BLaER1 (cell line): Measurements from ENCODE around the gene ALDOA.
"Not testable (repeated sequence)": the region's sequence is repeated elsewhere in the genome, so short reads cannot be mapped to it uniquely, and the experiment has no call there.

Experiments
- H3K27ac ChIP-seq: shearing (Covaris generic); formaldehyde crosslinking; 2 replicates; pipeline ENCODE4 v1.8.1; 2022
- H3K27me3 ChIP-seq: shearing (Covaris generic); formaldehyde crosslinking; 2 replicates; pipeline ENCODE4 v1.8.1; 2022
- H3K36me3 ChIP-seq: shearing (Covaris generic); formaldehyde crosslinking; 2 replicates; pipeline ENCODE4 v1.8.1; 2022
- H3K4me1 ChIP-seq: shearing (Covaris generic); formaldehyde crosslinking; 2 replicates; pipeline ENCODE4 v1.8.1; 2022
- H3K4me2 ChIP-seq: shearing (Covaris generic); formaldehyde crosslinking; 2 replicates; pipeline ENCODE4 v1.8.1; 2022
- H3K4me3 ChIP-seq: shearing (Covaris generic); formaldehyde crosslinking; 2 replicates; pipeline ENCODE4 v1.8.1; 2022
- H3K9ac ChIP-seq: shearing (Covaris generic); formaldehyde crosslinking; 2 replicates; pipeline ENCODE4 v1.8.1; 2022
- H3K9me3 ChIP-seq: shearing (Covaris generic); formaldehyde crosslinking; 2 replicates; pipeline ENCODE4 v1.8.1; 2022
- H4K20me1 ChIP-seq: shearing (Covaris generic); formaldehyde crosslinking; 2 replicates; pipeline ENCODE4 v1.8.1; 2022
- Cebpa-rat ChIP-seq: shearing (Covaris generic); IDR thresholded peaks from 2 replicates; pipeline ENCODE4 v1.8.1; 2022

Gene ALDOA

GRCh38 chr16:30096862-30097563 is 31.5 kb downstream of the ALDOA start:
- H3K27ac ChIP-seq, result peak overlapping the region; percentile 88
- H3K9ac ChIP-seq, result no peak overlapping the region; the same call in 1 of the 2 replicates
- TF ChIP-seq Cebpa-rat, result no peak
- peaks cover 9% of the 10 kb centered on the region; the same call in 1 of the 2 replicates for H4K20me1 ChIP-seq
- H3K4me3 ChIP-seq, result peak overlapping the region; percentile 78
- peaks cover 42% of the 10 kb centered on the region for H3K9me3 ChIP-seq
- peaks cover 29% of the 10 kb centered on the region for H3K36me3 ChIP-seq
- no peaks in the 10 kb centered on the region for H3K27me3 ChIP-seq
- peak overlapping the region; percentile 73 for H3K4me2 ChIP-seq
- peaks cover 40% of the 10 kb centered on the region for H3K4me1 ChIP-seq

DNA sequence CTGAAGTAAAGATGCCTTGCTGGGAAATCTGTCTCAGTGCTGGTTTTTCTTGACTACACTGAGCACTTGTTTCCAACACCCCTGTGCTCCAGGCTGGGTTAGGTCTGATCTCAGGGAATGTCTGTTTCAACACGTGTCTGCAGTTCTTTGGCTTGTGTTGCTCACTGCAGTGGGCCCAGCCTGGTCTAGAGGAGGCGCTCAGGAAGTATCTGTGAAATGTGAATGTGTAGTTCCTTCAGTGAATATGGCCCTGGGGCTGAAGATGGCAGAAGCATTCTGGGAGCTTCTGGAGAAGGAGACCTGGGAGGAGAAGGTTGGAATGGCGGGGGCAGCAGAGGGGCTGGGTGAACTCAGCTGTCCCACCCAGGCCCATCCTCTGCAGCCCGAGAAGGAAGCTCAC is 38.5 kb downstream of the ALDOA start:
- H3K27me3 ChIP-seq, result no peaks in the 10 kb centered on the region
- peaks cover 30% of the 10 kb centered on the region for H3K9me3 ChIP-seq
- no peak overlapping the region for H3K4me3 ChIP-seq
- H3K4me2 ChIP-seq, result no peak overlapping the region
- H3K9ac ChIP-seq, result no peak overlapping the region
- no peaks in the 10 kb centered on the region for H3K4me1 ChIP-seq
- peaks cover 60% of the 10 kb centered on the region for H3K36me3 ChIP-seq
- no peaks in the 10 kb centered on the region for H4K20me1 ChIP-seq
- H3K27ac ChIP-seq, result no peak overlapping the region
- no peak for TF ChIP-seq Cebpa-rat

DNA sequence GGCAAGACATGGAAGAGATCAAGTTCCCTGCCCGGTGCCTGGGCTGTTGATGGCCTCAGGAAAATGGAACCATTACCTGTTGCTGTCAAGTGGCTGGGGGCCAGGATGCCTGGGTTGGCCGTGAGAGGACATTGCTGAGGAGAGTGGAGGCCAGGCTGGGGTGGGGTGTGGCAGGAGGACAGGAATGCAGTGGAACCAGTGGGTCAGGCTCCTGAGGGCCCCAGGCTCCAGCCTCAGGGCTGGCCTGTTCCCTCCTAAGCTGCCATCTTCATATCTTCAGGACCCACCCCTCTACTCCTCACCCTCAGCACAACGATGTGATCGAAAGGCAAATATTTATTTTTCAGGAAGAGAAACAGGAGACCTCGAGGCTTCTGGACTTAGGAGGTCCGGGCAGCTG is 38.9 kb downstream of the ALDOA start:
- Histone ChIP-seq H3K4me3 (no peak overlapping the region), H3K27ac (no peak overlapping the region), H3K9ac (no peak overlapping the region), H3K4me2 (no peak overlapping the region), H3K27me3 (no peaks in the 10 kb centered on the region), H4K20me1 (no peaks in the 10 kb centered on the region), H3K36me3 (peaks cover 64% of the 10 kb centered on the region), H3K9me3 (peaks cover 26% of the 10 kb centered on the region), H3K4me1 (no peaks in the 10 kb centered on the region)
- TF ChIP-seq Cebpa-rat, result no peak

DNA sequence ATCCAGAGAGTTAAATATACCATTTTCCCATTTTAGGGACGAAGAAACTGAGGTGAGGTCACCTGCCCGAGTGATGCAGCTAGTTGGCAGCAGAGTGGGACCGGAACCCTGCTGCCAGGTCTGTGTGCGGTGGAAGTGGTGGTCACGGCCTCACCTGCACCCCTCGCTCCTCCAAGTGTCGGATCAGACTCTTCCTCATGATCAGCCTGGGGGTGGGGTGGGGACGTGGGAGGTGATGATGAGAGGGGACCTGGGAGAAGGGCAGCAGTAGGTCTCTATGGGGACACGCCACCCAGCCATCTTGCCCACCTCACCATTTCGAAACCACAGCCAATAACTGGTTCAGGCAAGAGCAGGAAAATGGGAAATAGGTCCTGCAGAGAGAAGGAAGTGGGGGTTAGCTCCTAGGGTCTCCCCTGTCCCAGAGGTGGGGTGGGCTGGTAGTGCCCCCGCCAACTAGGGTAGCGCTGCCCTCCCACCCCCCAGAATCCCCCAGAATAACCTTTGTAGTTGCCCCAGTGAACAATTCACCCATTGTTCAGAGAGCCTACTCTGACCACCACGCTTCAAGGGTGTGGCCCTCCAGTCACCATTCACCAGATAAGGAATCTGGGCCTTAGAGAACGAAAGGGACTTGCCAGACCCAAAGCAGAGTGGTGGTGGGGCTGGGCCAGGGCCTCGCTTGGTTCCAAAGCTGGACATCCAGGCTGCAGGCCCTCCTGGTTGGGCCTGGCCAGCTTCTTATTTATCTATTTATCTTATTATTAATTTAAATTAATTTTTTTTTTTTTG is 42.7 kb downstream of the ALDOA start:
- no peak for TF ChIP-seq Cebpa-rat
- Histone ChIP-seq H3K27me3 (no peaks in the 10 kb centered on the region), H3K27ac (no peak overlapping the region), H3K4me3 (no peak overlapping the region), H3K9ac (no peak overlapping the region), H4K20me1 (no peaks in the 10 kb centered on the region), H3K4me2 (no peak overlapping the region), H3K4me1 (no peaks in the 10 kb centered on the region), H3K9me3 (peaks cover 3% of the 10 kb centered on the region), H3K36me3 (peaks cover 91% of the 10 kb centered on the region)

- Histone ChIP-seq H3K36me3 (peaks cover 92% of the 10 kb centered on the region), H3K27me3 (no peaks in the 10 kb centered on the region), H3K9ac (0 out of 2 replicates have a peak overlapping the region, but pooled peaks have one; percentile 6), H3K4me3 (no peak overlapping the region), H3K9me3 (no peaks in the 10 kb centered on the region), H3K27ac (no peak overlapping the region), H4K20me1 (no peaks in the 10 kb centered on the region), H3K4me1 (no peaks in the 10 kb centered on the region), H3K4me2 (no peak overlapping the region)
- no peak for TF ChIP-seq Cebpa-rat
These were observed 45.1 kb downstream of the ALDOA start for GRCh38 chr16:30110661-30111060.

- H4K20me1 ChIP-seq, result no peaks in the 10 kb centered on the region
- H3K9ac ChIP-seq, result no peak overlapping the region
- H3K9me3 ChIP-seq, result no peaks in the 10 kb centered on the region
- TF ChIP-seq Cebpa-rat, result no peak
- H3K27ac ChIP-seq, result no peak overlapping the region
- peaks cover 95% of the 10 kb centered on the region for H3K36me3 ChIP-seq
- H3K4me3 ChIP-seq, result no peak overlapping the region
- no peaks in the 10 kb centered on the region for H3K27me3 ChIP-seq
- no peak overlapping the region for H3K4me2 ChIP-seq
- no peaks in the 10 kb centered on the region for H3K4me1 ChIP-seq
These were observed 46.9 kb downstream of the ALDOA start for GRCh38 chr16:30112197-30113030.

GRCh38 chr16:30113031-30113710 is 47.6 kb downstream of the ALDOA start, which contains the start of gene GDPD3:
TSS of gene GDPD3 (minus strand) at chr16:30113537. CDS start at chr16:30113478, 59 bp downstream.
- no peak within 1 kb of the TSS for H3K27ac ChIP-seq
- no peaks in the 10 kb centered on the region for H4K20me1 ChIP-seq
- H3K36me3 ChIP-seq, result peaks cover 95% of the 10 kb centered on the region
- TF ChIP-seq Cebpa-rat, result no peak
- H3K4me1 ChIP-seq, result peaks cover 3% of the 10 kb centered on the region
- H3K9ac ChIP-seq, result no peak within 1 kb of the TSS
- H3K27me3 ChIP-seq, result no peaks in the 10 kb centered on the region
- no peaks in the 10 kb centered on the region for H3K9me3 ChIP-seq
- no peak within 1 kb of the TSS for H3K4me3 ChIP-seq
- no peak within 1 kb of the TSS for H3K4me2 ChIP-seq

DNA sequence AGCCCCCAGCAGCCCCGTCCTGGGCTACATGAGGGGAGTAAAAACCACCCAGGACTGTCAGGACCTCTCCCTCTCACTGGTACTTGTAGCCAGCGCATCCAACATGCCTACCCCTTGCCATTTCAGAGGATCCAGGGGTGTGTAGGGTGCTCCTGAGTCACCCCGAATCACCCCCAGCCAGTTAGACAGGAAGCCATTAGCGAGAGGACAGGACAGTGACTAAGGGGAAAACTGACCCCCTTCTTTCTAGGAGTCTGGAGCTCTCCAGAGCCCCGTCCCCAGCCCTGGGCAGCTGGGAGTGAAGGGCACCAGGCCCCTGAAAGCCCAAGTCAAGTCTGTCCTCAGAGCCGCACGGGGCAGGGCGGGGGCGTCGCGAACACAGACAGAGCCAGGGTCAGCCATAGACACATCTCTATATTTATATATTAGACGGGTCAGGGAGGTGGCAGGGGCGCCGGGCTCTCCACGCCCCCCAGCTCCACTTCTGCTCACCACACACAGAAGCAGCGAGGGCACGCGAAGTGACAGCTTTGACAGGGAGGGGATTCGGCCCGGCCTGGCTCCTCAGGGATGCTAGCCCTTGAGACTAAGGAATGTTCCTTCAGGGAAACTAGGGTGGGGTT is 48.3 kb downstream of the ALDOA start:
- Histone ChIP-seq H3K36me3 (peaks cover 96% of the 10 kb centered on the region), H3K9ac (no peak overlapping the region), H3K9me3 (no peaks in the 10 kb centered on the region), H3K27ac (no peak overlapping the region), H3K27me3 (no peaks in the 10 kb centered on the region), H3K4me2 (no peak overlapping the region), H3K4me3 (no peak overlapping the region), H4K20me1 (no peaks in the 10 kb centered on the region), H3K4me1 (peaks cover 10% of the 10 kb centered on the region)
- TF ChIP-seq Cebpa-rat, result no peak

DNA sequence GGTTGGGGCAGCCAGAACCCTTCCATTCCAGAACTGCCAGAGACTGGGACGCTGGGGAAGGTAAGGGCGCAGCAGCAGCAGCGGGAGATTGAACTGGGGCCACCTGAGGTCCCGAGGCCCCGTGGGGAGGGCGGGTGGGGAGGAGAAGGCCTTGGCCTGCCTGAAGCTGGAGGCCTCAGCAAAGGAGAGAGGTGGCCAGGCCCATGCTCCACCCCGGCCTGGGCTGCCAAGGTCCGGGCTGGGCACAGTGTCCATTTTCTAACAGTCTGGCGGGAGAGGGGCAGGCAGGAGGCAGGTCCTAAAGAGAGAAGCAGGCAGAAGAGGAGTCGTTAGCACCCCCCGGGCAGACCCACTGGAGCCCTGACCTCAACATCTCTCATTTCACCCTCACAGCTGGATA is 48.9 kb downstream of the ALDOA start:
- H3K36me3 ChIP-seq, result peaks cover 97% of the 10 kb centered on the region
- H3K4me3 ChIP-seq, result no peak overlapping the region
- no peak for TF ChIP-seq Cebpa-rat
- H3K9ac ChIP-seq, result no peak overlapping the region
- H3K4me2 ChIP-seq, result no peak overlapping the region
- no peaks in the 10 kb centered on the region for H3K9me3 ChIP-seq
- no peak overlapping the region for H3K27ac ChIP-seq
- no peaks in the 10 kb centered on the region for H3K27me3 ChIP-seq
- no peaks in the 10 kb centered on the region for H4K20me1 ChIP-seq
- H3K4me1 ChIP-seq, result peaks cover 12% of the 10 kb centered on the region

GRCh38 chr16:30114833-30115232 is 49.3 kb downstream of the ALDOA start:
- not testable (repeated sequence) for H4K20me1 ChIP-seq, H3K4me3 ChIP-seq, H3K27me3 ChIP-seq, H3K4me2 ChIP-seq, H3K9me3 ChIP-seq, H3K27ac ChIP-seq, H3K9ac ChIP-seq
- H3K36me3 ChIP-seq, result peaks cover 97% of the 10 kb centered on the region
- H3K4me1 ChIP-seq, result peaks cover 12% of the 10 kb centered on the region
